Smooth muscle cell (in vitro differentiated cells): Measurements from ENCODE around the gene SPNS3. TPM values are rescaled to one million over a fixed set of nuclear protein-coding genes. Genes with fewer than 3 reads are reported as not detected.

Experiments
- DNase-seq: peaks from one replicate; lab custom pipeline; 2025; ENCODE audit not compliant: unreplicated experiment; lab: John Stamatoyannopoulos, UW
- H2AFZ ChIP-seq: fragments of 200-600 bp; sonication (generic); 2 replicates; pipeline ENCODE4 v1.6.0; 2016; ENCODE audit warnings: antibody characterized with exemption, low read depth, mild to moderate bottlenecking
- H3F3A ChIP-seq: fragments of 200-600 bp; sonication (generic); 2 replicates; pipeline ENCODE4 v1.6.0; 2017; ENCODE audit warnings: antibody characterized with exemption, low read depth
- H3K27ac ChIP-seq: fragments of 200-600 bp; sonication (generic); 2 replicates; pipeline ENCODE4 v1.5.1; 2016; ENCODE audit warnings: low read depth, mild to moderate bottlenecking
- H3K27me3 ChIP-seq: fragments of 200-600 bp; sonication (generic); 2 replicates; pipeline ENCODE4 v1.6.1; 2016; ENCODE audit warnings: low read depth, mild to moderate bottlenecking
- H3K36me3 ChIP-seq: fragments of 200-600 bp; sonication (generic); 2 replicates; pipeline ENCODE4 v1.5.1; 2016; ENCODE audit warnings: low read depth
- H3K4me1 ChIP-seq: fragments of 200-600 bp; sonication (generic); 2 replicates; pipeline ENCODE4 v1.5.1; 2016; ENCODE audit warnings: low read depth
- H3K4me2 ChIP-seq: fragments of 200-600 bp; sonication (generic); 2 replicates; pipeline ENCODE4 v1.6.0; 2016; ENCODE audit warnings: mild to moderate bottlenecking
- H3K4me3 ChIP-seq: fragments of 200-600 bp; sonication (generic); 2 replicates; pipeline ENCODE4 v1.5.1; 2016; ENCODE audit warnings: mild to moderate bottlenecking
- H3K79me2 ChIP-seq: fragments of 200-600 bp; sonication (generic); 2 replicates; pipeline ENCODE4 v1.6.0; 2016; ENCODE audit warnings: low read depth, mild to moderate bottlenecking
- H3K9ac ChIP-seq: fragments of 200-600 bp; sonication (generic); 2 replicates; pipeline ENCODE4 v1.6.0; 2016; ENCODE audit warnings: low read depth
- H3K9me3 ChIP-seq: fragments of 200-600 bp; sonication (generic); replicated peaks from 2 replicates; pipeline ENCODE4 v1.5.1; 2016; ENCODE audit warnings: low read depth
- H4K20me1 ChIP-seq: fragments of 200-600 bp; sonication (generic); 2 replicates; pipeline ENCODE4 v1.6.0; 2016; ENCODE audit warnings: low read depth
- CTCF ChIP-seq: fragments of 200-600 bp; sonication (generic); IDR thresholded peaks from 2 replicates; pipeline ENCODE4 v1.5.1; 2017; ENCODE audit warnings: borderline replicate concordance, mild to moderate bottlenecking, antibody characterized with exemption; ENCODE audit not compliant: insufficient read depth, poor library complexity, severe bottlenecking
- WGBS: methylation state at CpG from one replicate; pipeline ENCODE4 v1.1.7; 2016; ENCODE audit warnings: low lambda C conversion rate; 5-methylcytosine and 5-hydroxymethylcytosine counted together
- polyA plus RNA-seq: library from polyadenylated mRNA; unstranded; fragments of >200 nt; fragmentation: Nextera tagmentation; extraction: Ambion mirVana; gene quantifications from 2 replicates; pipeline ENCODE4 v1.2.1, GENCODE V29; 2016
- total RNA-seq: library from RNA; depleted of rRNA; stranded (reverse); fragments of >200 nt; gene quantifications from 2 replicates; pipeline ENCODE4 v1.2.3, GENCODE V29; 2014

The SPNS3 gene
- total and polyA plus RNA-seq, 2 experiments from 2014 or later = not detected

- WGBS = 89% methylated on average over 12 of the region's 14 CpGs
- H3K4me1 ChIP-seq = peaks cover 17% of the 10 kb centered on the region
- H3K27ac ChIP-seq = no peak overlapping the region
- H3F3A ChIP-seq = no peaks in the 10 kb centered on the region
- H3K79me2 ChIP-seq = no peaks in the 10 kb centered on the region
- no peaks in the 10 kb centered on the region for H3K9me3 ChIP-seq
- no peak for TF ChIP-seq CTCF
- no peak overlapping the region for H3K4me2 ChIP-seq
- H3K36me3 ChIP-seq = no peaks in the 10 kb centered on the region
- no peak overlapping the region for H2AFZ ChIP-seq
- no peak for DNase-seq
- no peaks in the 10 kb centered on the region for H4K20me1 ChIP-seq
- H3K4me3 ChIP-seq = no peak overlapping the region
- H3K27me3 ChIP-seq = no peaks in the 10 kb centered on the region
- no peak overlapping the region for H3K9ac ChIP-seq
These were observed 85.6 kb downstream of the SPNS3 start for GRCh38 chr17:4519361-4519788.

- Histone ChIP-seq H2AFZ (no peak overlapping the region), H3K27me3 (no peaks in the 10 kb centered on the region), H3K4me2 (no peak overlapping the region), H3K27ac (no peak overlapping the region), H3F3A (no peaks in the 10 kb centered on the region), H3K4me1 (peaks cover 13% of the 10 kb centered on the region), H3K9me3 (no peaks in the 10 kb centered on the region), H3K79me2 (no peaks in the 10 kb centered on the region), H3K9ac (no peak overlapping the region), H4K20me1 (no peaks in the 10 kb centered on the region), H3K4me3 (no peak overlapping the region), H3K36me3 (no peaks in the 10 kb centered on the region)
- no peak for DNase-seq
- TF ChIP-seq CTCF = no peak
- WGBS = 94% methylated on average over 19 of the region's 19 CpGs
These were observed 86.5 kb downstream of the SPNS3 start for GRCh38 chr17:4520060-4520893.

DNA sequence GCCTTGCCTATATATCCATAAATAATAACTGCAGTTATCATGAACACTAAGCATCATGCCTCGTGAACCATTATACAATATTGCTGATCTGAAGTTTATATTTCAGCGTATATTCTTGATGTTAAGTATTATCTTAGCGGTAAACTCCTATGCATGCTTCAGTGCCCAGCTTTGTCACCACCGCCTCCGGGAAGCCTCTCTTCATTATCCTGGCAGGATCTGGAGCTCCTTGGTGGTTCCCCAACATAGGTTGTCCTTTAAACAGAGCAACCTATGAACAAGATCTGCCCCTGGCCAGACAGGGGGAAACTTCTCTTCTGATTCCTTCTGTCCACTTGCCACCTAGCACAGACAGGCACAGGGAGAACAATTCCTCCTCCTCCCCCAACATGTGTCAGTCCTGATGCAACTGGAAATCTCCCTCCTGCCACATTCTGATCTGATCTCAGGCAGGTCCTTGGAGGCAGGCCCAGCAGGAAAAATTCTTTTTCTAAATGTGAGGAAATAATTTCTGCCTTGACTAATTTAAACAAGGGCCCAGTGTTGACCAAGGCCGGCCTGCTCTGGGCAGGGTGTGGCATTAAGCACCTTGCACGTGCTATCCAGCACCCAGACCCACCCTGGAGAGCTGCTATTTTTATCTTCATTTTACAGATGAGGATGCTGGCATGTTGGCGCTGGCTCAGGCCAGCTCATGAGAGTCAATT is 87.3 kb downstream of the SPNS3 start:
- no peaks in the 10 kb centered on the region for H4K20me1 ChIP-seq
- no peak overlapping the region for H2AFZ ChIP-seq
- no peaks in the 10 kb centered on the region for H3K27me3 ChIP-seq
- no peak overlapping the region for H3K4me2 ChIP-seq
- no peaks in the 10 kb centered on the region for H3F3A ChIP-seq
- H3K36me3 ChIP-seq = no peaks in the 10 kb centered on the region
- no peaks in the 10 kb centered on the region for H3K79me2 ChIP-seq
- no peak overlapping the region for H3K27ac ChIP-seq
- no peaks in the 10 kb centered on the region for H3K9me3 ChIP-seq
- no peak overlapping the region for H3K9ac ChIP-seq
- TF ChIP-seq CTCF = no peak
- DNase-seq = no peak
- peaks cover 8% of the 10 kb centered on the region for H3K4me1 ChIP-seq
- no peak overlapping the region for H3K4me3 ChIP-seq
- 94% methylated on average over 8 of the region's 8 CpGs for WGBS
